WTC11 (cell line): ENCODE measurements around the gene KLF2. TPM values are rescaled to one million over a fixed set of nuclear protein-coding genes. Genes with fewer than 3 reads are reported as not detected.

Experiments
- ATAC-seq: fragments of 200-7000 bp; cut with Tn5 transposase; 2 replicates; pipeline ENCODE4 v1.10.0; 2021; ENCODE audit warnings: mild to moderate bottlenecking, moderate library complexity
- CTCF ChIA-PET: fragments of 300-600 bp; sonication (Branson Sonifier 250); formaldehyde crosslinking; loops from one replicate; lab custom pipeline; 2021; ENCODE audit warnings: antibody characterized with exemption; lab: Charles Lee
- POLR2A ChIA-PET: fragments of 350-600 bp; sonication (Branson Sonifier 250); formaldehyde crosslinking; loops from one replicate; lab custom pipeline; 2021; ENCODE audit warnings: antibody characterized with exemption; lab: Charles Lee
- DNase-seq: peaks from one replicate; pipeline ENCODE4 v3.0.0; 2021; ENCODE audit warnings: low spot score
- H3K27ac Mint-ChIP-seq: 2 replicates; pipeline ENCODE4 v1.8.0; 2021; ENCODE audit warnings: mixed read lengths
- H3K27me3 Mint-ChIP-seq: 2 replicates; pipeline ENCODE4 v1.8.0; 2021; ENCODE audit warnings: low read depth, mild to moderate bottlenecking, moderate library complexity, mixed read lengths
- H3K36me3 Mint-ChIP-seq: 2 replicates; pipeline ENCODE4 v1.8.0; 2021; ENCODE audit warnings: mixed read lengths
- H3K4me1 Mint-ChIP-seq: 2 replicates; pipeline ENCODE4 v1.8.0; 2022; ENCODE audit warnings: mixed read lengths
- H3K4me3 Mint-ChIP-seq: 2 replicates; pipeline ENCODE4 v1.8.0; 2021; ENCODE audit warnings: mild to moderate bottlenecking, moderate library complexity, mixed read lengths
- H3K9me3 Mint-ChIP-seq: 2 replicates; pipeline ENCODE4 v1.8.0; 2021; ENCODE audit warnings: mixed read lengths
- ATF1 ChIP-seq: sonication (generic); formaldehyde crosslinking; IDR thresholded peaks from 2 replicates; pipeline ENCODE4 v1.8.1; 2023; ENCODE audit warnings: mild to moderate bottlenecking, moderate library complexity, missing genetic modification reagents
- FOXP1 ChIP-seq: sonication (generic); formaldehyde crosslinking; IDR thresholded peaks from 2 replicates; pipeline ENCODE4 v1.8.0; 2022; ENCODE audit warnings: missing genetic modification reagents, mild to moderate bottlenecking, moderate library complexity, borderline replicate concordance
- NFE2L1 ChIP-seq: sonication (generic); formaldehyde crosslinking; IDR thresholded peaks from 2 replicates; pipeline ENCODE4 v1.8.1; 2023; ENCODE audit warnings: missing genetic modification reagents
- OVOL2 ChIP-seq: fragments of 250-450 bp; sonication (Bioruptor Pico); IDR thresholded peaks from 2 replicates; pipeline ENCODE4 v1.9.0; 2021; ENCODE audit warnings: mild to moderate bottlenecking, borderline replicate concordance
- SP1 ChIP-seq: sonication (generic); formaldehyde crosslinking; conservative IDR thresholded peaks from 2 replicates; pipeline ENCODE4 v1.8.1; 2022; ENCODE audit warnings: missing genetic modification reagents
- TCF7 ChIP-seq: sonication (generic); formaldehyde crosslinking; IDR thresholded peaks from 2 replicates; pipeline ENCODE4 v1.8.0; 2022; ENCODE audit warnings: mild to moderate bottlenecking, low read depth, missing genetic modification reagents, moderate library complexity
- TEAD1 ChIP-seq: sonication (generic); formaldehyde crosslinking; IDR thresholded peaks from 2 replicates; pipeline ENCODE4 v1.8.0; 2022; ENCODE audit warnings: mild to moderate bottlenecking, missing genetic modification reagents
- ZNF138 ChIP-seq: sonication (generic); formaldehyde crosslinking; conservative IDR thresholded peaks from 2 replicates; pipeline ENCODE4 v1.8.1; 2022; ENCODE audit warnings: mild to moderate bottlenecking, moderate library complexity, missing genetic modification reagents
- total RNA-seq: library from RNA; stranded (reverse); gene quantifications from 3 replicates; pipeline ENCODE4 v1.2.3, GENCODE V29; 2021
- TF ChIP-seq, protein P1 (sequence below): fragments of 250-450 bp; sonication (Bioruptor Pico); IDR thresholded peaks from 2 replicates; pipeline ENCODE4 v1.8.0; 2021; ENCODE audit warnings: mild to moderate bottlenecking
- TF ChIP-seq, protein P2 (sequence below): fragments of 250-450 bp; sonication (Bioruptor Pico); IDR thresholded peaks from 2 replicates; pipeline ENCODE4 v1.9.0; 2021; ENCODE audit warnings: mild to moderate bottlenecking
- TF ChIP-seq, protein P3 (sequence below): fragments of 250-450 bp; sonication (Bioruptor Pico); conservative IDR thresholded peaks from 2 replicates; pipeline ENCODE4 v1.9.0; 2021; ENCODE audit warnings: mild to moderate bottlenecking
- TF ChIP-seq, protein P4 (sequence below): sonication (generic); formaldehyde crosslinking; IDR thresholded peaks from 2 replicates; pipeline ENCODE4 v1.8.1; 2023; ENCODE audit warnings: mild to moderate bottlenecking, missing genetic modification reagents, moderate library complexity
- TF ChIP-seq, protein P5 (sequence below): fragments of 250-450 bp; sonication (Bioruptor Pico); IDR thresholded peaks from 2 replicates; pipeline ENCODE4 v1.9.0; 2021; ENCODE audit warnings: moderate library complexity, mild to moderate bottlenecking, inconsistent platforms, borderline replicate concordance
- TF ChIP-seq, protein P6 (sequence below): sonication (generic); formaldehyde crosslinking; IDR thresholded peaks from 2 replicates; pipeline ENCODE4 v1.8.0; 2023; ENCODE audit warnings: missing genetic modification reagents, mild to moderate bottlenecking, borderline replicate concordance
- TF ChIP-seq, protein P7 (sequence below): sonication (generic); formaldehyde crosslinking; conservative IDR thresholded peaks from 2 replicates; pipeline ENCODE4 v1.8.1; 2023; ENCODE audit warnings: mild to moderate bottlenecking, low read depth, missing genetic modification reagents, moderate library complexity

Gene KLF2
- total RNA-seq, 1 experiment from 2014 or later = 1.1 TPM

DNA sequence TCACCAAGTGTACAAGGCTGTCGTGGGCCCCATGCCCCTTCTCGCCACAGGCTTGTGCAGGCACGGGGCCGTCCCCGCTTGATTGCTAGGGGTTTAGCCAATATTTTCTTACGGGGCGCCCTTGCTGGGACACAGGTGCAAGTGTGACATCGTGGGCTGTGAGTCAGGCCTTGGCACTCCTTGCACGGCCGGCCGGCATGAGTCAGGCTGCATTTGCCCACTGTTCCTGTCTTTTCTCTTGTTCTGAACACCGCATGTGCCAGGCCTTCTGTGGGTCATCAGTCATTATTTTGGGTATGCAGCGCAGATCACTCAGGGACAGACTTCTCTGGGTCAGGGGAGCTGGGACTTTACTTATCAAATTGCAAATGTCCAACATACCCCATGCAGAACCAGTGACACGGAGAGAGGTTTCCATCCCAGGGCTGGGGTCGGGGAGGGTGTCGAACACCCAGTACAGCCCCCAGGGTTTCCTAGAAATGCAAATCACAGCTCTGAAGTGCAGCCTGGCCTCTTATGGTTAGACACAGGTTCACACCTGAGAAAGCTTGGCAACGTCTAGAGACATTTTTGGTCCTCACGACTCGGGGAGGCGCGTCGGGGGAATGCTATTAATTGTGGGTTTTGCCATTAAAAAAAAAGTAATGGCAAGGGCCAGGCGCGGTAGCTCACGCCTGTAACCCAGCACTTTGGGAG lies 22.5 kb upstream of the KLF2 start:
- TF ChIP-seq, protein P1, sequence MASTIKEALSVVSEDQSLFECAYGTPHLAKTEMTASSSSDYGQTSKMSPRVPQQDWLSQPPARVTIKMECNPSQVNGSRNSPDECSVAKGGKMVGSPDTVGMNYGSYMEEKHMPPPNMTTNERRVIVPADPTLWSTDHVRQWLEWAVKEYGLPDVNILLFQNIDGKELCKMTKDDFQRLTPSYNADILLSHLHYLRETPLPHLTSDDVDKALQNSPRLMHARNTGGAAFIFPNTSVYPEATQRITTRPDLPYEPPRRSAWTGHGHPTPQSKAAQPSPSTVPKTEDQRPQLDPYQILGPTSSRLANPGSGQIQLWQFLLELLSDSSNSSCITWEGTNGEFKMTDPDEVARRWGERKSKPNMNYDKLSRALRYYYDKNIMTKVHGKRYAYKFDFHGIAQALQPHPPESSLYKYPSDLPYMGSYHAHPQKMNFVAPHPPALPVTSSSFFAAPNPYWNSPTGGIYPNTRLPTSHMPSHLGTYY (CRISPR knock-in tag) = no peak
- TF ChIP-seq TCF7 (CRISPR knock-in tag) (no peak), NFE2L1 (CRISPR knock-in tag) (no peak), TEAD1 (CRISPR knock-in tag) (no peak), ATF1 (CRISPR knock-in tag) (no peak), OVOL2 (CRISPR knock-in tag) (no peak), SP1 (CRISPR knock-in tag) (no peak), FOXP1 (CRISPR knock-in tag) (no peak), ZNF138 (CRISPR knock-in tag) (no peak)
- TF ChIP-seq, protein P2, sequence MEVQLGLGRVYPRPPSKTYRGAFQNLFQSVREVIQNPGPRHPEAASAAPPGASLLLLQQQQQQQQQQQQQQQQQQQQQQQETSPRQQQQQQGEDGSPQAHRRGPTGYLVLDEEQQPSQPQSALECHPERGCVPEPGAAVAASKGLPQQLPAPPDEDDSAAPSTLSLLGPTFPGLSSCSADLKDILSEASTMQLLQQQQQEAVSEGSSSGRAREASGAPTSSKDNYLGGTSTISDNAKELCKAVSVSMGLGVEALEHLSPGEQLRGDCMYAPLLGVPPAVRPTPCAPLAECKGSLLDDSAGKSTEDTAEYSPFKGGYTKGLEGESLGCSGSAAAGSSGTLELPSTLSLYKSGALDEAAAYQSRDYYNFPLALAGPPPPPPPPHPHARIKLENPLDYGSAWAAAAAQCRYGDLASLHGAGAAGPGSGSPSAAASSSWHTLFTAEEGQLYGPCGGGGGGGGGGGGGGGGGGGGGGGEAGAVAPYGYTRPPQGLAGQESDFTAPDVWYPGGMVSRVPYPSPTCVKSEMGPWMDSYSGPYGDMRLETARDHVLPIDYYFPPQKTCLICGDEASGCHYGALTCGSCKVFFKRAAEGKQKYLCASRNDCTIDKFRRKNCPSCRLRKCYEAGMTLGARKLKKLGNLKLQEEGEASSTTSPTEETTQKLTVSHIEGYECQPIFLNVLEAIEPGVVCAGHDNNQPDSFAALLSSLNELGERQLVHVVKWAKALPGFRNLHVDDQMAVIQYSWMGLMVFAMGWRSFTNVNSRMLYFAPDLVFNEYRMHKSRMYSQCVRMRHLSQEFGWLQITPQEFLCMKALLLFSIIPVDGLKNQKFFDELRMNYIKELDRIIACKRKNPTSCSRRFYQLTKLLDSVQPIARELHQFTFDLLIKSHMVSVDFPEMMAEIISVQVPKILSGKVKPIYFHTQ (CRISPR knock-in tag) = no peak
- TF ChIP-seq, protein P3, sequence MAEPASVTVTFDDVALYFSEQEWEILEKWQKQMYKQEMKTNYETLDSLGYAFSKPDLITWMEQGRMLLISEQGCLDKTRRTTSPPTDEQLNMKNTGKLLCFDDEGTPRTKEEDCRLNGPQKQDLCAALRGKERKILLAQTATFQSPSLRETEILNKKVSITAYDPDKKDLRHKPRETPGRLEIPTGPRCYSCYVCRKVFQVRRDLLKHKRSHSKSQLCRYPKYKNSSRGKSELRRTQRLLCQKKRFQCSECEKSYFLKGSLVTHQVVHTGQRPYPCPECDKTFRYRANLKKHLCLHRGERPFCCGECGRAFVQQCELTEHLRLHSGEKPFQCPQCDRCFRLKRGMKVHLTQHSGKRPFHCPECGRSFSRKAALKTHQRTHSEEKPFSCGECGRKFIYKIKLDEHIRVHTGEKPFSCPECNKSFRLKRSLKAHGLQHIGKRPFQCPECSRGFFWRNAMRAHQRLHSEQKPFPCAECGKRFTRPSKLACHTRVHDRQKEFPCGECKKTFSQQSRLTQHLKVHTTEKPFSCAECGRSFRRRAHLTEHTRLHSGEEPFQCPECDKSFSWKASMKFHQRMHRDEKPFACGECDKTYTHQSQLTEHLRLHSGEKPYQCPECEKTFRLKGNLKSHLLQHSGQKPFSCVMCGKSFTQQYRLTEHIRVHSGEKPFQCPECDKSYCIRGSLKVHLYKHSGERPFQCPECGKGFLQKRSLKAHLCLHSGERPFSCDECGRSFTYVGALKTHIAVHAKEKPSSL = no peak
- TF ChIP-seq, protein P4, sequence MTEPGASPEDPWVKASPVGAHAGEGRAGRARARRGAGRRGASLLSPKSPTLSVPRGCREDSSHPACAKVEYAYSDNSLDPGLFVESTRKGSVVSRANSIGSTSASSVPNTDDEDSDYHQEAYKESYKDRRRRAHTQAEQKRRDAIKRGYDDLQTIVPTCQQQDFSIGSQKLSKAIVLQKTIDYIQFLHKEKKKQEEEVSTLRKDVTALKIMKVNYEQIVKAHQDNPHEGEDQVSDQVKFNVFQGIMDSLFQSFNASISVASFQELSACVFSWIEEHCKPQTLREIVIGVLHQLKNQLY (CRISPR knock-in tag) = no peak
- TF ChIP-seq, protein P5, sequence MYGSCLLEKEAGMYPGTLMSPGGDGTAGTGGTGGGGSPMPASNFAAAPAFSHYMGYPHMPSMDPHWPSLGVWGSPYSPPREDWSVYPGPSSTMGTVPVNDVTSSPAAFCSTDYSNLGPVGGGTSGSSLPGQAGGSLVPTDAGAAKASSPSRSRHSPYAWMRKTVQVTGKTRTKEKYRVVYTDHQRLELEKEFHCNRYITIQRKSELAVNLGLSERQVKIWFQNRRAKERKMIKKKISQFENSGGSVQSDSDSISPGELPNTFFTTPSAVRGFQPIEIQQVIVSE = no peak
- TF ChIP-seq, protein P6, sequence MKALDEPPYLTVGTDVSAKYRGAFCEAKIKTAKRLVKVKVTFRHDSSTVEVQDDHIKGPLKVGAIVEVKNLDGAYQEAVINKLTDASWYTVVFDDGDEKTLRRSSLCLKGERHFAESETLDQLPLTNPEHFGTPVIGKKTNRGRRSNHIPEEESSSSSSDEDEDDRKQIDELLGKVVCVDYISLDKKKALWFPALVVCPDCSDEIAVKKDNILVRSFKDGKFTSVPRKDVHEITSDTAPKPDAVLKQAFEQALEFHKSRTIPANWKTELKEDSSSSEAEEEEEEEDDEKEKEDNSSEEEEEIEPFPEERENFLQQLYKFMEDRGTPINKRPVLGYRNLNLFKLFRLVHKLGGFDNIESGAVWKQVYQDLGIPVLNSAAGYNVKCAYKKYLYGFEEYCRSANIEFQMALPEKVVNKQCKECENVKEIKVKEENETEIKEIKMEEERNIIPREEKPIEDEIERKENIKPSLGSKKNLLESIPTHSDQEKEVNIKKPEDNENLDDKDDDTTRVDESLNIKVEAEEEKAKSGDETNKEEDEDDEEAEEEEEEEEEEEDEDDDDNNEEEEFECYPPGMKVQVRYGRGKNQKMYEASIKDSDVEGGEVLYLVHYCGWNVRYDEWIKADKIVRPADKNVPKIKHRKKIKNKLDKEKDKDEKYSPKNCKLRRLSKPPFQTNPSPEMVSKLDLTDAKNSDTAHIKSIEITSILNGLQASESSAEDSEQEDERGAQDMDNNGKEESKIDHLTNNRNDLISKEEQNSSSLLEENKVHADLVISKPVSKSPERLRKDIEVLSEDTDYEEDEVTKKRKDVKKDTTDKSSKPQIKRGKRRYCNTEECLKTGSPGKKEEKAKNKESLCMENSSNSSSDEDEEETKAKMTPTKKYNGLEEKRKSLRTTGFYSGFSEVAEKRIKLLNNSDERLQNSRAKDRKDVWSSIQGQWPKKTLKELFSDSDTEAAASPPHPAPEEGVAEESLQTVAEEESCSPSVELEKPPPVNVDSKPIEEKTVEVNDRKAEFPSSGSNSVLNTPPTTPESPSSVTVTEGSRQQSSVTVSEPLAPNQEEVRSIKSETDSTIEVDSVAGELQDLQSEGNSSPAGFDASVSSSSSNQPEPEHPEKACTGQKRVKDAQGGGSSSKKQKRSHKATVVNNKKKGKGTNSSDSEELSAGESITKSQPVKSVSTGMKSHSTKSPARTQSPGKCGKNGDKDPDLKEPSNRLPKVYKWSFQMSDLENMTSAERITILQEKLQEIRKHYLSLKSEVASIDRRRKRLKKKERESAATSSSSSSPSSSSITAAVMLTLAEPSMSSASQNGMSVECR (CRISPR knock-in tag) = no peak
- TF ChIP-seq, protein P7, sequence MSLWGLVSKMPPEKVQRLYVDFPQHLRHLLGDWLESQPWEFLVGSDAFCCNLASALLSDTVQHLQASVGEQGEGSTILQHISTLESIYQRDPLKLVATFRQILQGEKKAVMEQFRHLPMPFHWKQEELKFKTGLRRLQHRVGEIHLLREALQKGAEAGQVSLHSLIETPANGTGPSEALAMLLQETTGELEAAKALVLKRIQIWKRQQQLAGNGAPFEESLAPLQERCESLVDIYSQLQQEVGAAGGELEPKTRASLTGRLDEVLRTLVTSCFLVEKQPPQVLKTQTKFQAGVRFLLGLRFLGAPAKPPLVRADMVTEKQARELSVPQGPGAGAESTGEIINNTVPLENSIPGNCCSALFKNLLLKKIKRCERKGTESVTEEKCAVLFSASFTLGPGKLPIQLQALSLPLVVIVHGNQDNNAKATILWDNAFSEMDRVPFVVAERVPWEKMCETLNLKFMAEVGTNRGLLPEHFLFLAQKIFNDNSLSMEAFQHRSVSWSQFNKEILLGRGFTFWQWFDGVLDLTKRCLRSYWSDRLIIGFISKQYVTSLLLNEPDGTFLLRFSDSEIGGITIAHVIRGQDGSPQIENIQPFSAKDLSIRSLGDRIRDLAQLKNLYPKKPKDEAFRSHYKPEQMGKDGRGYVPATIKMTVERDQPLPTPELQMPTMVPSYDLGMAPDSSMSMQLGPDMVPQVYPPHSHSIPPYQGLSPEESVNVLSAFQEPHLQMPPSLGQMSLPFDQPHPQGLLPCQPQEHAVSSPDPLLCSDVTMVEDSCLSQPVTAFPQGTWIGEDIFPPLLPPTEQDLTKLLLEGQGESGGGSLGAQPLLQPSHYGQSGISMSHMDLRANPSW = no peak
- ATAC-seq = no peak
- CTCF ChIA-PET = interaction anchor here (0.6 kb wide), 1 partner anchor 35 kb away, joined by 3 read pairs; no protein-coding TSS in a partner anchor
- DNase-seq = no peak
- Mint-ChIP-seq H3K27ac (no peak overlapping the region), H3K9me3 (no peaks in the 10 kb centered on the region), H3K27me3 (no peaks in the 10 kb centered on the region), H3K36me3 (no peaks in the 10 kb centered on the region), H3K4me3 (no peak overlapping the region), H3K4me1 (peaks cover under 1% of the 10 kb centered on the region; the same call in 1 of the 2 replicates)
- POLR2A ChIA-PET = interaction anchor here (0.6 kb wide), 1 partner anchor 10 kb away, joined by 3 read pairs; no protein-coding TSS in a partner anchor
